ENCODE data around the gene PANK1. TPM values are rescaled to one million over a fixed set of nuclear protein-coding genes. Genes with fewer than 3 reads are reported as not detected.

Gene PANK1
- total RNA-seq, 4 donors from 2014 or later, result 2.0 to 5.0 (median 3.6) TPM

DNA sequence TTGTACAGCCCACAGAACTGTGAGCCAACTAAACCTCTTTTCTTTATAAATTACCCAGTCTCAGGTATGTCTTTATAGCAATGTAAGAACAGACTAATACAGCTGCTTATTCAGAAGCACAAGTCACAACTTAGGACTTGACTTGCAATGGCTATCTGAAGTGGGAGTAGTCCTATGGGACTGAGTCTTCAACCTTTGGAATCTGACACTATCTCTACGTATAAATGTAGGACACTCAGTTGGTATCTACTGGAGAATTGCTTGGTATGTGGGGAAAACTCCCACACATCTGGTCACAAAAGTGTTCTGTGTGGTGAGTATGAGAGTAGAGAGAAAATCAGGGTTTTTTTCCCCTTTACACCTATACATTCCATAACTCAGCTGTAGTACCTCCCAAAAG is 12.3 kb upstream of the PANK1 start:
- H3K27ac ChIP-seq (replicated peaks in 1 of 4), result no peak overlapping the region
- H3K27me3 ChIP-seq, result no peaks in the 10 kb centered on the region
- no peaks in the 10 kb centered on the region for H3K9me3 ChIP-seq
- no peaks in the 10 kb centered on the region for H3K4me1 ChIP-seq
- no peaks in the 10 kb centered on the region for H3K36me3 ChIP-seq
- intact Hi-C loops (cut with DNase I), result no loop called here
- WGBS, result 88% methylated on average over 1 of the region's 1 CpG
- TF ChIP-seq, protein P1, sequence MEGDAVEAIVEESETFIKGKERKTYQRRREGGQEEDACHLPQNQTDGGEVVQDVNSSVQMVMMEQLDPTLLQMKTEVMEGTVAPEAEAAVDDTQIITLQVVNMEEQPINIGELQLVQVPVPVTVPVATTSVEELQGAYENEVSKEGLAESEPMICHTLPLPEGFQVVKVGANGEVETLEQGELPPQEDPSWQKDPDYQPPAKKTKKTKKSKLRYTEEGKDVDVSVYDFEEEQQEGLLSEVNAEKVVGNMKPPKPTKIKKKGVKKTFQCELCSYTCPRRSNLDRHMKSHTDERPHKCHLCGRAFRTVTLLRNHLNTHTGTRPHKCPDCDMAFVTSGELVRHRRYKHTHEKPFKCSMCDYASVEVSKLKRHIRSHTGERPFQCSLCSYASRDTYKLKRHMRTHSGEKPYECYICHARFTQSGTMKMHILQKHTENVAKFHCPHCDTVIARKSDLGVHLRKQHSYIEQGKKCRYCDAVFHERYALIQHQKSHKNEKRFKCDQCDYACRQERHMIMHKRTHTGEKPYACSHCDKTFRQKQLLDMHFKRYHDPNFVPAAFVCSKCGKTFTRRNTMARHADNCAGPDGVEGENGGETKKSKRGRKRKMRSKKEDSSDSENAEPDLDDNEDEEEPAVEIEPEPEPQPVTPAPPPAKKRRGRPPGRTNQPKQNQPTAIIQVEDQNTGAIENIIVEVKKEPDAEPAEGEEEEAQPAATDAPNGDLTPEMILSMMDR (IDR thresholded peaks at IDR 0.05), result no peak
- TF ChIP-seq EP300 (IDR thresholded peaks at IDR 0.05), result no peak
- TF ChIP-seq POLR2AphosphoS5 (IDR thresholded peaks at IDR 0.05), result no peak
- TF ChIP-seq POLR2A (IDR thresholded peaks at IDR 0.05; ENCODE audit: low read depth), result no peak
- no peak overlapping the region for H3K4me3 ChIP-seq
- no peak for DNase-seq (ENCODE audit: extremely low spot score)

DNA sequence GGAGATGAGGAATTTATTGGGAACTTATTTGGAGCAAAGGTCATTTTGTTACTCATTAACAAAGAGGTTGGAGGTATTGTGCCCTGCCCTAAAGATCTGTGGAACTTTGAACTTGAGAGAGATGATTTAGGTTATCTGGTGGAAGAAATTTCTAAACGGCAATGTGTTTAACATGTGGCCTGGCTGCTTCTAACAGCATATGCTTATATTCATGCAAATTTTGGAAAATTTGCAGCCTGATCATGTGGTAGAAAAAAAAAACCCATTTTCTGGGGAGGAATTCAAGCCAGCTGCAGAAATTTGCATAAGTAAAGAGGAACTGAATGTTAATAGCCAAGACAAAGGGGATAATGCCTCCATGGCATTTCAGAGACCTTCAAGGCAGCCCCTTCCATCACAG is 10.7 kb upstream of the PANK1 start:
- DNase-seq (ENCODE audit: extremely low spot score), result no peak
- intact Hi-C loops (cut with DNase I), result no loop called here
- Histone ChIP-seq H3K36me3 (no peaks in the 10 kb centered on the region), H3K27me3 (no peaks in the 10 kb centered on the region), H3K9me3 (no peaks in the 10 kb centered on the region), H3K4me1 (no peaks in the 10 kb centered on the region), H3K4me3 (no peak overlapping the region), H3K27ac (replicated peaks in 1 of 4) (no peak overlapping the region)
- TF ChIP-seq, protein P1 (IDR thresholded peaks at IDR 0.05), result no peak
- TF ChIP-seq EP300 (IDR thresholded peaks at IDR 0.05) (no peak), POLR2AphosphoS5 (IDR thresholded peaks at IDR 0.05) (no peak), POLR2A (IDR thresholded peaks at IDR 0.05; ENCODE audit: low read depth) (no peak)
- 88% methylated on average over 1 of the region's 1 CpG for WGBS

DNA sequence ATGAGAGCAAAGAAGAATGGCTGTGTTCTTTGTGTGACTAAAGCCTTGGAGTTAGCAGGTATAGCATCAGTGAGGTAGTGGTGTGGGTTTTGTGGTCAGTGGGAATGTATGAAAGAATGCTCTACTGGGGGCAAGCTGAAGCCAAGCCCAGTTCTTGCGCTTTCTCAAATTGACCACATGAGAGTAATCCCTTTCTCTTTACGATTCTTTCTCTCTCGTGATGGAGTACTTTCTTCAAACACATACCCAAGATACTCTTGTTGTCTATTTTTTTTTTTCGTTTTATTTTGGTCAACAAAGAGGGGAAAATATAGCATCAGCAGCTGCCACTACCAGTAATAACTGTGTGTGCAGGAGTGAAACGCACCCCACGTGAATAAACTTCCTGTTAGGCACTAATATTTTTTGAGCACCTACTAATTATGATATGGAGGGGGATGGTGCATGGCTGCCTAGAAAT is 8.4 kb upstream of the PANK1 start:
- 78% methylated on average over 6 of the region's 6 CpGs for WGBS
- Histone ChIP-seq H3K36me3 (no peaks in the 10 kb centered on the region), H3K4me1 (no peaks in the 10 kb centered on the region), H3K9me3 (no peaks in the 10 kb centered on the region), H3K27ac (replicated peaks in 1 of 4) (no peak overlapping the region), H3K4me3 (no peak overlapping the region), H3K27me3 (no peaks in the 10 kb centered on the region)
- no peak for TF ChIP-seq POLR2AphosphoS5 (IDR thresholded peaks at IDR 0.05)
- TF ChIP-seq POLR2A (IDR thresholded peaks at IDR 0.05; ENCODE audit: low read depth), result no peak
- TF ChIP-seq, protein P1 (IDR thresholded peaks at IDR 0.05), result no peak
- TF ChIP-seq EP300 (IDR thresholded peaks at IDR 0.05), result no peak
- no peak for DNase-seq (ENCODE audit: extremely low spot score)
- intact Hi-C loops (cut with DNase I), result no loop called here

DNA sequence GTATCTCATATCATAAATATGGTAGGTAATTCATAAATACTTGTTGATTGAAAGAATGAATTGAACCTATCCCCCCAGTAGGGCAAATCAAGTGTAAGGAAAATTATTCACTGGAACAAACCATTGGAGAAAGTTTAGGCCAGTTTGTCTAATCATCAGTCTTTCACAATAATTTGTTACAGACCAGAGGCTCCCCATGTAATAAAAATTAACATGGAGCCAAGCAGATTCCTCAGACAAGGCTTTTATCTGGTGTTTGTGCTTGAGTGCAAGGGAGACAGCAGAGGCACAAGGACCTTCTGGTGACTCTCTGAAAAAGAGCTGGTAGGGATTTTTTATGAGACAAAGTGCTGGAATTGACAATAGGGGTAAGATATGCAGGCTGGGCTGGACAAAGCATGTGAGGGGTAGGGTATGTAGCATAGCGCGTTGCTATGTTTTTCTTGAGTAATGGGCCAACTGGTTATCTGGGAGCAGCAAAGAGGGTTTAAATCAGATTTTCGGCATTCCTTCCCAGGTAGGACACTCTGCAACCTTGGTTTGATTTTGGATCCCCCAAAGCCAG is 7.8 kb upstream of the PANK1 start:
- TF ChIP-seq POLR2AphosphoS5 (IDR thresholded peaks at IDR 0.05), result no peak
- TF ChIP-seq, protein P1 (IDR thresholded peaks at IDR 0.05), result no peak
- TF ChIP-seq EP300 (IDR thresholded peaks at IDR 0.05), result no peak
- no peak for TF ChIP-seq POLR2A (IDR thresholded peaks at IDR 0.05; ENCODE audit: low read depth)
- intact Hi-C loops (cut with DNase I), result no loop called here
- Histone ChIP-seq H3K4me3 (no peak overlapping the region), H3K36me3 (no peaks in the 10 kb centered on the region), H3K27me3 (no peaks in the 10 kb centered on the region), H3K27ac (replicated peaks in 1 of 4) (no peak overlapping the region), H3K4me1 (no peaks in the 10 kb centered on the region), H3K9me3 (no peaks in the 10 kb centered on the region)
- no peak for DNase-seq (ENCODE audit: extremely low spot score)
- 95% methylated on average over 3 of the region's 3 CpGs for WGBS

Data from esophagus muscularis mucosa (tissue), 4 donors.